Transverse colon (tissue), 3 donors: ENCODE data around the gene VEGFB.

Source experiments
- EP300 ChIP-seq: sonication (generic); formaldehyde crosslinking; IDR thresholded peaks from one replicate; pipeline ENCODE4 v1.6.1; 2017; ENCODE audit warnings: antibody characterized with exemption, low read depth
- POLR2A ChIP-seq: fragments of 450-650 bp; IDR thresholded peaks from one replicate; pipeline ENCODE4 v1.6.1; 2016; ENCODE audit warnings: antibody characterized with exemption, mild to moderate bottlenecking, moderate library complexity
- TF ChIP-seq, protein P1 (sequence below), 5 experiments: fragments of 200-600 bp in 3 of 5; fragments of 450-650 bp in 2 of 5; sonication (generic) in 3 of 5; IDR thresholded peaks; 1 replicate in 2 of 5; 2 replicates in 3 of 5; pipeline ENCODE4 v1.5.1; 2016 to 2017; ENCODE audit warnings: antibody characterized with exemption in 5 of 5, inconsistent platforms in 3 of 5, mild to moderate bottlenecking in 2 of 5, moderate library complexity in 1 of 5

GRCh38 chr11:64247729-64248531 lies 13.5 kb downstream of the VEGFB start:
- TF ChIP-seq, protein P1, sequence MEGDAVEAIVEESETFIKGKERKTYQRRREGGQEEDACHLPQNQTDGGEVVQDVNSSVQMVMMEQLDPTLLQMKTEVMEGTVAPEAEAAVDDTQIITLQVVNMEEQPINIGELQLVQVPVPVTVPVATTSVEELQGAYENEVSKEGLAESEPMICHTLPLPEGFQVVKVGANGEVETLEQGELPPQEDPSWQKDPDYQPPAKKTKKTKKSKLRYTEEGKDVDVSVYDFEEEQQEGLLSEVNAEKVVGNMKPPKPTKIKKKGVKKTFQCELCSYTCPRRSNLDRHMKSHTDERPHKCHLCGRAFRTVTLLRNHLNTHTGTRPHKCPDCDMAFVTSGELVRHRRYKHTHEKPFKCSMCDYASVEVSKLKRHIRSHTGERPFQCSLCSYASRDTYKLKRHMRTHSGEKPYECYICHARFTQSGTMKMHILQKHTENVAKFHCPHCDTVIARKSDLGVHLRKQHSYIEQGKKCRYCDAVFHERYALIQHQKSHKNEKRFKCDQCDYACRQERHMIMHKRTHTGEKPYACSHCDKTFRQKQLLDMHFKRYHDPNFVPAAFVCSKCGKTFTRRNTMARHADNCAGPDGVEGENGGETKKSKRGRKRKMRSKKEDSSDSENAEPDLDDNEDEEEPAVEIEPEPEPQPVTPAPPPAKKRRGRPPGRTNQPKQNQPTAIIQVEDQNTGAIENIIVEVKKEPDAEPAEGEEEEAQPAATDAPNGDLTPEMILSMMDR (IDR thresholded peaks at IDR 0.05), result no peak
- TF ChIP-seq POLR2A, result no peak
- TF ChIP-seq EP300, result no peak
